Measurements from ENCODE around the gene SLC36A3. TPM values are rescaled to one million over a fixed set of nuclear protein-coding genes. Genes with fewer than 3 reads are reported as not detected.
"Not testable (repeated sequence)": the region's sequence is repeated elsewhere in the genome, so short reads cannot be mapped to it uniquely, and the experiment has no call there.

The SLC36A3 gene
- total RNA-seq, 1 donor from 2014 or later = not detected

DNA sequence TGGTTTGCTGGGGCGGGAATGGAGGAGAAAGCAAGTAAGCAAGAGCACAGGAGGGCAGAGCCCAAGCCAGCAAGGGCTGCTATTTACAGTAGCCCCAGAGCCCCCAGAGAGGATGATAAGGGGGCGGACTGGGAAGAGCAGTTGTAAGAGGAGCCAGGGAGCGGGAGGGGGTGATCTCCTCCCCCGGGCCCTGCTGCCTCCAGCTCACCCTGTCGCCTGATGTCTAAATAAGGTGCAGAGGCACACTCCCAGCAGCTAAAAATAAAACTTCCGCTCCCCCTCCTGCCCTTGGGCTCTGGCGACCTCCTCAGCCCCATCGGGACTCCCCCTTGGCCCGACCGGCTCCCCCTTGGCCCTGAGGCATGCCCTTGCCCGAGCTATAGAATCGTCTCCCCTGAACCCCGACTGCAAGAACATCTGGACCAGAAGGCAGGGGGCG lies 65.2 kb downstream of the SLC36A3 start:
- H3K4me1 Mint-ChIP-seq = peaks cover 9% of the 10 kb centered on the region
- H3K27ac Mint-ChIP-seq (ENCODE audit: unreplicated experiment) = no peak overlapping the region
- no peak overlapping the region for H3K4me3 Mint-ChIP-seq
- no peak for DNase-seq (ENCODE audit: low read depth, low spot score)
- no peaks in the 10 kb centered on the region for H3K27me3 Mint-ChIP-seq (ENCODE audit: low read depth)
- no peaks in the 10 kb centered on the region for H3K9me3 Mint-ChIP-seq
- H3K36me3 Mint-ChIP-seq (ENCODE audit: low read depth) = no peaks in the 10 kb centered on the region
- TF ChIP-seq, protein P1, sequence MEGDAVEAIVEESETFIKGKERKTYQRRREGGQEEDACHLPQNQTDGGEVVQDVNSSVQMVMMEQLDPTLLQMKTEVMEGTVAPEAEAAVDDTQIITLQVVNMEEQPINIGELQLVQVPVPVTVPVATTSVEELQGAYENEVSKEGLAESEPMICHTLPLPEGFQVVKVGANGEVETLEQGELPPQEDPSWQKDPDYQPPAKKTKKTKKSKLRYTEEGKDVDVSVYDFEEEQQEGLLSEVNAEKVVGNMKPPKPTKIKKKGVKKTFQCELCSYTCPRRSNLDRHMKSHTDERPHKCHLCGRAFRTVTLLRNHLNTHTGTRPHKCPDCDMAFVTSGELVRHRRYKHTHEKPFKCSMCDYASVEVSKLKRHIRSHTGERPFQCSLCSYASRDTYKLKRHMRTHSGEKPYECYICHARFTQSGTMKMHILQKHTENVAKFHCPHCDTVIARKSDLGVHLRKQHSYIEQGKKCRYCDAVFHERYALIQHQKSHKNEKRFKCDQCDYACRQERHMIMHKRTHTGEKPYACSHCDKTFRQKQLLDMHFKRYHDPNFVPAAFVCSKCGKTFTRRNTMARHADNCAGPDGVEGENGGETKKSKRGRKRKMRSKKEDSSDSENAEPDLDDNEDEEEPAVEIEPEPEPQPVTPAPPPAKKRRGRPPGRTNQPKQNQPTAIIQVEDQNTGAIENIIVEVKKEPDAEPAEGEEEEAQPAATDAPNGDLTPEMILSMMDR (conservative IDR thresholded peaks at IDR 0.05) = no peak

DNA sequence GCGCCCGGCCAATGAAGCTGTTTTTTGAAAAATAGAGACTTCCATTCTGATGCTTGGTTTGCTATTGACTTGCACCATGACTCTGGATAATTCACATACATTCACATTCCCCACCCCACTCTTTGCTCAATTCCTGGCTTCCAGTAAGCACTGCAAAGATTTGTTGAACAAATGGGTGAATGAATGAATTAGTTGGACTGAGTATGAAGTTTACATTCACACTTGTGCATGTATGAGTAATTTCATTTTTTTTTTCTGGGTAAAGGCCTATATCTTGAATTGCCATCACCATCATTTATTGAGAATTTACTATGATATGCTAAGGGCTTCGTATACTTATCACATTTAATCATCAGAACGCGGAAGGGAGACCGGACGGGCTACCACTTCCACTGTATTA lies 65.9 kb downstream of the SLC36A3 start:
- Mint-ChIP-seq H3K27ac (ENCODE audit: unreplicated experiment) (no peak overlapping the region), H3K4me1 (peaks cover 9% of the 10 kb centered on the region), H3K36me3 (ENCODE audit: low read depth) (no peaks in the 10 kb centered on the region), H3K4me3 (no peak overlapping the region), H3K27me3 (ENCODE audit: low read depth) (no peaks in the 10 kb centered on the region), H3K9me3 (no peaks in the 10 kb centered on the region)
- DNase-seq (ENCODE audit: low read depth, low spot score) = no peak
- TF ChIP-seq, protein P1 (conservative IDR thresholded peaks at IDR 0.05) = no peak

DNA sequence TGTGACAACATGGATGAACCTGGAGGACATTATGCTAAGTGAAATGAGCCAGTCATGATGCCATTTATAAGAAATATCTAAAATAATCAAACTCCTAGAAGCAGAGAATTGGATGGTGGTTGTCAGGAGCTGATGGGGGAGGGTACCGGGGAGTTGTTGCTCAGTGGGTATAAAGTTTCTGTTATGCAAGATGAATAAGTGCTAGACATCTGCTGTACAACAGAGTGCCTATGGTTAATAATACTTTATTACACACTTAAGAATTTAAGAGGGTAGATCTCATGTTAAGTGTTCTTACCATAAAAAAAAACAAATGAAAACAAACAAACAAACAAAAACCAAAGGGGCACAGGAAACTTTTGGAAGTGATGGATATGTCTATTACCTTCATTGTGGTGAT lies 66.7 kb downstream of the SLC36A3 start:
- no peaks in the 10 kb centered on the region for H3K27me3 Mint-ChIP-seq (ENCODE audit: low read depth)
- TF ChIP-seq, protein P1 (conservative IDR thresholded peaks at IDR 0.05) = no peak
- H3K9me3 Mint-ChIP-seq = no peaks in the 10 kb centered on the region
- no peak for DNase-seq (ENCODE audit: low read depth, low spot score)
- H3K36me3 Mint-ChIP-seq (ENCODE audit: low read depth) = no peaks in the 10 kb centered on the region
- peaks cover 9% of the 10 kb centered on the region for H3K4me1 Mint-ChIP-seq
- no peak overlapping the region for H3K27ac Mint-ChIP-seq (ENCODE audit: unreplicated experiment)
- H3K4me3 Mint-ChIP-seq = no peak overlapping the region

DNA sequence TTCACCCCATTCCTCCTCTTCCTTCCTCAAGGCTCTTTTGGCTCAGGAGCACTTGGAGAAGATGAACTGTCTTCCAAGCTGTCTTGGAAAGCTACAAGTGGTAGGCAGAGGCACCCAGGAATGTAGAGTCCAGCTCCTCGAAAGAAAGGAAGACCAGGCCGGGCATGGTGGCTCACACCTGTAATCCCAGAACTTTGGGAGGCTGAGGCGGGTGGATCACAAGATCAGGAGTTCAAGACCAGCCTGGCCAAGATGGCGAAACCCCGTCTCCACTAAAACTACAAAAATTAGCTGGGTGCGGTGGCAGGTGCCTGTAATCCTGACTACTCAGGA lies 68.4 kb downstream of the SLC36A3 start:
- not testable (repeated sequence) for DNase-seq (ENCODE audit: low read depth, low spot score); H3K27ac Mint-ChIP-seq (ENCODE audit: unreplicated experiment); H3K4me1 Mint-ChIP-seq; H3K36me3 Mint-ChIP-seq (ENCODE audit: low read depth); H3K9me3 Mint-ChIP-seq; H3K27me3 Mint-ChIP-seq (ENCODE audit: low read depth); H3K4me3 Mint-ChIP-seq

DNA sequence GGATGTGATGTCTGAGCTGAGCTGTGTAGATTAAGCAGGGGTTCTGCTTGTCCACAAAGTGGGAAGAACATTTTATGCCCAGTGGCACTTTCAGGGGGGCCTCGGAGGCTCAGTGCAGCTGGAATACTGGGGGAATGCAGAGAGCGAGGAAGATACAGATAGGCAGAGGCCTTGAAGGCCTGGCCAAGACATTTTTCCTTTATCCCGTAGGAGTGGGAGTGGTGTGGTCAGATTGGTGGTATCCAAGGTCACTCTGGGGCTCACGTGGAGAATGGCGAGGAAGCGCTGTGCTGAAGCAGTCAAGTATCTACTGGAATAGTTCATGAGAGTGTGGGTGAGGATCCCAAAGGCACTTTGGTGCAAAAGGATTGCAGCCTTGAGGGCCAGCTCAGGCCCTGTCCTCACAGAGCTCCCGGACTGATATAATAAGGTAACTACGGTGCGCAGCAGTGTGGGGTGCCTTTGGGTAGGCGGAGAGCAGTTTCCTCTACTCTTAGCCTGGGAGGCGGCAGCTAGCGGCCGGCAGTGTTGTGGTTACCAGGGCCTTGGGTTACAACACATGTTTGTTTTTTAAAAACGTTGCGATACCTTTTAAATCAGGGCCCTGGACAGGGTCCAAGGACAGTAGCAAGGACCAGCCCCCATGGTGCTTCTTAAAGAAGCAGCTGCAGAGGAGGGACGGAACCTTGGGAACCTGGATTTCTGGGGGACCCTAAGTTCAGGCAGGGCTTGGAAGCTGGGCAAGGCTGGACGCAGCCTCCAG lies 68.9 kb downstream of the SLC36A3 start:
- Mint-ChIP-seq H3K27me3 (ENCODE audit: low read depth) (peaks cover 6% of the 10 kb centered on the region), H3K4me3 (no peak overlapping the region), H3K4me1 (peaks cover 9% of the 10 kb centered on the region), H3K36me3 (ENCODE audit: low read depth) (no peaks in the 10 kb centered on the region), H3K27ac (ENCODE audit: unreplicated experiment) (no peak overlapping the region), H3K9me3 (no peaks in the 10 kb centered on the region)
- DNase-seq (ENCODE audit: low read depth, low spot score) = no peak
- TF ChIP-seq, protein P1 (conservative IDR thresholded peaks at IDR 0.05) = no peak

DNA sequence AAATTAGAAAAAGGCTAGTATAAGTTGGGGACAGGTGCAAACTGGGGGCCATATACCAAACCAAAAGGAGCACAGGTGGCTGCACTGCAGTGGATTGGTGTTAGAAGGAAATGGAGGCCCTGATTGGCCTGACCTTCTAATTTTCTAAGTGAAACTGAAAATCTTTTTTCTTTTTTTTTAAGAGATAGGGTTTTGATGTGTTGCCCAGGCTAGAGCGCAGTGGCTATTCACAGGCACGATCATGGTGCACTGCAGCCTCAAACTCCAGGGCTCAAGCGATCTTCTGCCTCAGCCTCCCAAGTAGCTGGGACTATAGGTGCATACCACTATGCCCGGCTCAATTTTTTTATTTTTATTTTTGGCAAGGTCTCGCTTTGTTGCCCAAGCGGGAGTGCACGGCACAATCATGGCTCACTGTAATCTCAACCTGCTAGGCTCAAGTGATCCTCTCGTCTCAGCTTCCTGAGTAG lies 69.9 kb downstream of the SLC36A3 start:
- peaks cover 9% of the 10 kb centered on the region for H3K27me3 Mint-ChIP-seq (ENCODE audit: low read depth)
- H3K9me3 Mint-ChIP-seq = no peaks in the 10 kb centered on the region
- H3K36me3 Mint-ChIP-seq (ENCODE audit: low read depth) = no peaks in the 10 kb centered on the region

More for the DNA sequence above, 69.9 kb downstream of the SLC36A3 start:
- no peak for DNase-seq (ENCODE audit: low read depth, low spot score)
- H3K4me3 Mint-ChIP-seq = no peak overlapping the region
- TF ChIP-seq, protein P1 (conservative IDR thresholded peaks at IDR 0.05) = no peak
- no peak overlapping the region for H3K27ac Mint-ChIP-seq (ENCODE audit: unreplicated experiment)
- peaks cover 8% of the 10 kb centered on the region for H3K4me1 Mint-ChIP-seq
